ENCODE data around the gene PPP1R12A.

Gene PPP1R12A

DNA sequence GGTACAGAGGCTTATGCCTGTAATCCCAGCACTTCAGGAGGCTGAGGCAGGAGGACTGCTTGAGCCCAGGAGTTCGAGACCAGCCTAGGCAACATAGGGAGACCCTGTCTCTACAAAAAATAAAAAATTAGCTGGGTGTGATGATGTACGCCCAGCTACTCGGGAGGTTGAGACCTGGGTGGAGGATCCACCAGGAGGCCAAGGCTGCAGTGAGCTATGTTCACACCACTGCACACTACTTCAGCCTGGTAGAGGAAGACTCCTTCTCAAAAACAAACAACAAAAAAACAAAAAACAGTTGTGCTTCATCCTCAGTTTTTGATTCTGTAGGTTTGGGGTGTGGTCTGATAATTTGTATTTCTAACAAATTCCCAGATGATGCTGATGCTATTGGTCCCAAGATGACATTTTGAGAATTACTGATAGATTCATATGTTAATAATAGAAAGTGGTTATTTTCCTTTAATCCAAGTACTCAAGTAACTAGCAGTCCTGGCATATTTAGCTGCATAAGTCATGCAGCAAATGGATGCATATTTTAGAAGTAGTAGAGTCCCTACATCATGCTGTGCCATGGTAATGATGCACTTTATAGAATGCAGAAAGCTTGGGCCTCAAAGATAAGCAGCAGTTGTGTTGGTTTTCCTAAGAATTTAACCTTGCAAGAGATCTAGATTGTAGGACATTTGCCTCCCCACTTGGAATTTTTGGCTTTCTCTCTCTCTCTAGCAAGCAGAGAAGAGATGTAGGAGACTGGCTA is 168.0 kb downstream of the PPP1R12A start:
- no peak for DNase-seq (ENCODE audit: low read depth)

DNA sequence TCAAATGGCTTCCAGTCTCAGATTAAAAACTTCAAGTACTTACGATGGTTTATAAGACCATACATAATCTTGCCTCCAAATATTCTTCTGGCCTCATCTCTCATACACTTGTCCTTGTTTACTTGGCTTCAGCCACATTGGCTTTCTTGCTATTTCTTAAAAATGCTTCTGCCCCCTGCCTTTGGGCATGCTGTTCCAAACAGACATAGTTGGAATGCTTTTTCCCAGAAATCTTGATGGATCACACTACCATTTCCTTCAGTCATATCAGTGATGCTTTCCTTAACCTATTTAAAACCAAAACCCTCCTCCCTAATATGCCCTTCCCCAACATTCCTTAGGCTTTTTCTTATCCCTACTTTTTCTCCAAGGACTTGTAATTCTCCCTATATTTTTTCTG is 169.7 kb downstream of the PPP1R12A start:
- no peak for DNase-seq (ENCODE audit: low read depth)

- no peak for DNase-seq (ENCODE audit: low read depth)
These were observed 170.3 kb downstream of the PPP1R12A start for GRCh38 chr12:79764641-79765040.

- no peak for DNase-seq (ENCODE audit: low read depth)
These were observed 171.0 kb downstream of the PPP1R12A start for GRCh38 chr12:79763766-79764452.

GRCh38 chr12:79761341-79761740 is 173.6 kb downstream of the PPP1R12A start:
- no peak for DNase-seq (ENCODE audit: low read depth)

DNA sequence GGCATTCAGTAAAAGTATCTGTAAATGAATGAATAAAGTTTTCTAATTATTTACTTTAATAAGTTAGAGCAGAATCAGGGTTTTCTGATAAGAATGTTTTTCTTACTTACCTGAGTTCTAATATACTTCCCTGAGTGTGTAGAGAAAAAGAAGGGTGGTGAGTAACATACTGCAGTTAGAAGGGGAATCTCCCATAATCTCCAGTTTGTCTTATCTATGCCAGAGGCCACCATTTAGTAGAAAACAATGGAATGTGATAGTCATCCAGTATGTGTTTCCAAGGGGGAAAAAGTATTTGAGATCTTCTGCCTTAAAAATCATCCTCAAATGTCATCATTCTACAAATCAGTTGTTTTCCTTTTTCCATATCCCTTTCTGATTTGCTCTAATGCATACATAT is 187.6 kb downstream of the PPP1R12A start:
- no peak for DNase-seq (ENCODE audit: low read depth)

DNA sequence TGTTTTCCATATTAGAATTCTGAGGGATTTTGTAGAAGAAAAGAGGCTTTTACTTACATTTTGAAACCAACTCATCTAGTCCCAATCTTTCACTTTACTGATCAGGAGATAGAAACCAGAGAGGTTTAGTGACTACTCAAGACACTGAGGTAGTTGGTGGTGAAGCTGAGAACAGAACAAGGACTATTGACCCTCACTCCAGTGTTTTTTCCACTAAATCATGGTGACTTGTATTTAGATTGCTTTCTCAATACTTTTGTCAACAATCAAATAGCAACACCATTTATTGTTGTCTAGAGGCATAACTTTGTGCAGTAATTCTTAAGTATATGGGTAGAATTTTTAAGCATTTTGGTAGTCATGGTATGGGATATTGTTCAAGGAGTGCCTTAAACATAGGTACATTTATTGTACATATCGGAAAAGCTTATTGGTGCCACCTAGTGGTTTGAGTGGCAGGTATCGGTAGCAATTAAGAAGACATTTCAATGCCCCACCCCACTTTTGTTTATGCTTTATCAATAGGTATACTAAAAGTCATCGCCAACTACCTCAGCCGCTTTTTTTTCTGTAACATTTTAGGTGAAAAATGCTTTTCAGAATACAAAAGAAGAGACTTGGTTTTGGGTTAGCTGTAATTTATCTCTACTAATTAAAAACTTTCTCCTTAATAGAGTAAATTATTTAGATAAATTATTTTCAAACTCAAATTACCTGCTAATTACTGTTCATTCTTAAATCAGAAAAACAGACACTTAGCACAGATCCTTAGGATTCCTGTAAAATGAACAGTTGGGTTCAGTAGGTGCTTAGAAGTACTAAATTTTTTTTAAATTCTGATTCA is 196.8 kb downstream of the PPP1R12A start:
- DNase-seq (ENCODE audit: low read depth): no peak

- no peak for DNase-seq (ENCODE audit: low read depth)
These were observed 202.3 kb downstream of the PPP1R12A start for GRCh38 chr12:79732638-79733037.

GRCh38 chr12:79725987-79726386 is 208.9 kb downstream of the PPP1R12A start:
- DNase-seq (ENCODE audit: low read depth): no peak

Measured in stimulated activated CD8-positive, alpha-beta memory T cell treated with anti-CD3 and anti-CD28 coated beads, Interleukin-15, amount 100 ng/mL, for 1 hour (primary cell).